GM13977 (cell line): ENCODE data around the gene RAD51B.

ENCODE experiments used
- DNase-seq: peaks from one replicate; pipeline ENCODE4 v3.0.0; 2012; ENCODE audit warnings: low spot score
- in situ Hi-C: fragments of 300-500 bp; cut with MboI; formaldehyde crosslinking; loops from one replicate; pipeline ENCODE4 v1.12.0; 2022; ENCODE audit warnings: low sequenced_read_pairs, low pct_unique_long_range_greater_than_20kb, mixed read lengths, inconsistent platforms; ENCODE audit not compliant: unreplicated experiment
- TF ChIP-seq, protein P1 (sequence below): IDR thresholded peaks from 2 replicates; pipeline ENCODE4 v1.5.1; 2012; ENCODE audit warnings: mild to moderate bottlenecking, control low read depth; ENCODE audit not compliant: insufficient read depth; ENCODE audit errors: extremely low read depth, missing control alignments

RAD51B gene

DNA sequence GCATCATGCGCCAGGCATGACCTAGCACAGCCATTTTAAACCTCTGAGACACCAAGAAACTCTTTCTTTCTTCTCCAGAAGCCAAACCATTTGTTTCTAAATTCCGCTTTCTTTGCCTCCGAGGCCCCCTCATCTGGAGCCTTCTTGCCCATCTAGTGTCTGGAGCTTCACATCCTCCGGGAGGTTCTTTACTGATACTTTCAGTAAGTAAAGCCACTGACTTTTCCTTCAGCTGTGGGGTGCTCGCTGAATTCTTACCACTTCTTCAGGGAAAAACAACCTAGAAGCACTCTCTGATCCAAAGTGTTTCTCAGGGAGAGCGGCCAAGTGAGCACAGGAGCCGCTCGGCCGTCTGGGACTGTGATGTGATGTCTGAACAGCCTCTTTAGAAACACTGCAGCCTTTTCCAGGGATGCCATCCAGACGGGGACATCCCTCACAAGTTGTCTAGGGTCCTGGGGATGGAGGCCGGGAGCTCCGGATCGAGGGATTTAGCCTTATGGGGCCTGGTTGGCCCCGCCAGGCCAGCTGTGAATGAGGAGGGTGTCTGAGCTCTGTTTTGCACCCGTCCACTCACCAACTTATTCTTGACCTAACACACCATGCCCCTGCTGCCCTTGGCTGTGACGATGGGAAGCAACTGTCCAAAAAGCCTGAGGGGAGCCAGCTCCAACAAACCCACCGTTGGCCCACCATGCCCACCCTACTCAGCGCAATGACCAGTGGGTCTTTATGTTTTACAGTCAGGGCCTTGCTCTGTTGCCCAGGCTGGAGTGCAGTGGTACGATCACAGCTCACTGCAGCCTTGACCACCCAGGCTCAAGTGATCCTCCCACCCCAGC lies 812.7 kb downstream of the RAD51B start:
- DNase-seq = no peak
- TF ChIP-seq, protein P1, sequence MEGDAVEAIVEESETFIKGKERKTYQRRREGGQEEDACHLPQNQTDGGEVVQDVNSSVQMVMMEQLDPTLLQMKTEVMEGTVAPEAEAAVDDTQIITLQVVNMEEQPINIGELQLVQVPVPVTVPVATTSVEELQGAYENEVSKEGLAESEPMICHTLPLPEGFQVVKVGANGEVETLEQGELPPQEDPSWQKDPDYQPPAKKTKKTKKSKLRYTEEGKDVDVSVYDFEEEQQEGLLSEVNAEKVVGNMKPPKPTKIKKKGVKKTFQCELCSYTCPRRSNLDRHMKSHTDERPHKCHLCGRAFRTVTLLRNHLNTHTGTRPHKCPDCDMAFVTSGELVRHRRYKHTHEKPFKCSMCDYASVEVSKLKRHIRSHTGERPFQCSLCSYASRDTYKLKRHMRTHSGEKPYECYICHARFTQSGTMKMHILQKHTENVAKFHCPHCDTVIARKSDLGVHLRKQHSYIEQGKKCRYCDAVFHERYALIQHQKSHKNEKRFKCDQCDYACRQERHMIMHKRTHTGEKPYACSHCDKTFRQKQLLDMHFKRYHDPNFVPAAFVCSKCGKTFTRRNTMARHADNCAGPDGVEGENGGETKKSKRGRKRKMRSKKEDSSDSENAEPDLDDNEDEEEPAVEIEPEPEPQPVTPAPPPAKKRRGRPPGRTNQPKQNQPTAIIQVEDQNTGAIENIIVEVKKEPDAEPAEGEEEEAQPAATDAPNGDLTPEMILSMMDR = no peak
- in situ Hi-C loops = no loop called here

DNA sequence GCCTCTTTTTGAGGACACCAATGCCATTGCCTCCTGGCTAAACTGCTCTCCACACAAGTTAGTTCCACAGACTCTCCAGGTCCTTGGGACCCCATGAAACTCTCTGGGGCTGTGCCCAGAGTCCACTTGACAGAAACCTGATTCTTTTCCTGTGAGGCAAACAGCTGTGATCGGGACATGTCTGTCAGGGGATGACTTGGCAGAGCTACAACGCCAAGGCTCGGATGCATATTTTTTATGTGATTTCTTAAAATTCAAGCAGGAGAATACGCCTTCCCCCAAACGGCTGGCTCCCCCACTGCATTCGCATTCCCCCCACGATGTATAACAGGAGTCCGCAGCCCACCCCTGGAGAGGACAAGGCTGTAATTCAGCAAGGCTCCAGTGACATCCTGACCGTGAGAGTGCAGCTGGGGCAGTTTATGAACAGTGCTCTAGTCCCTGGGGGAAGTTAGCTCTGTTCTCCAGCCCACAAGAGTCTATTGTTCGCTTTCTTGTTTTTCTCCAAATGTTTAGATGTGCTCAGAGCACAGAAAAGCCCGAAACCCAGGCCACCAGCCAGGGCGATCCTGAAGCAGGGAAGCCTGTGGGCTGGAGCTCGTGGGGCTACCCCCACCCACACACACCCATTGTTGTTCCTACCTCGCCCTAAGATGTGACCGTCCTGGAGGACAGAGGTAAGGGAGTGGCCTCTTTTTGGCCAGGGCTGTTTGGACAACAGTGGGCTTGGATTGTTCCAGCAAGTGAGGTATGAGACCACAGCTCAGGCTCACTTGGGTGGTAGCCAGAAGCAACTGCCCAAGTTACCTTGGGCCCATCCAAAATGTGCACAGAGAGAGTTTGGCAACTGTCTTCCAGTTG lies 813.8 kb downstream of the RAD51B start:
- in situ Hi-C loops = no loop called here
- DNase-seq = no peak
- TF ChIP-seq, protein P1 = no peak

DNA sequence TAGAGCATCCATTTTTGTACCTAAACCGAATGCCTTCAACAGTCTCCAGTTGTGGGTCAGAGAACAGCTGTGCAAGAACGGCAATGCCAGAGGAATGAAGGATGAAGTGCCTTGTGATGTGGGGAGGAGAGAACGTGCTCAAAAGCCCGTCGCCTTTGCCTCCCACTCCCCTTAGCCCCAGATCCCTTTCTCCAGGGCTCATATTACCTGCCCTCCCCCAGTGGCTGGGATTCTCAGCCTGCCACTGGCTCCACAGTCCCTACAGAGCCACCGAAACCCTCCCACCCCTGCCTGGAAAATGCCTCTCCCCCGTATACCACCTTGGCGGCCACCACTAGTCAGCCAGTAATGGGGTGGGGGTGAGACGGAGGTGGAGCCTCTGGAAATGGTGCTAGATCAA lies 814.8 kb downstream of the RAD51B start:
- in situ Hi-C loops = no loop called here
- TF ChIP-seq, protein P1 = no peak
- DNase-seq = no peak

DNA sequence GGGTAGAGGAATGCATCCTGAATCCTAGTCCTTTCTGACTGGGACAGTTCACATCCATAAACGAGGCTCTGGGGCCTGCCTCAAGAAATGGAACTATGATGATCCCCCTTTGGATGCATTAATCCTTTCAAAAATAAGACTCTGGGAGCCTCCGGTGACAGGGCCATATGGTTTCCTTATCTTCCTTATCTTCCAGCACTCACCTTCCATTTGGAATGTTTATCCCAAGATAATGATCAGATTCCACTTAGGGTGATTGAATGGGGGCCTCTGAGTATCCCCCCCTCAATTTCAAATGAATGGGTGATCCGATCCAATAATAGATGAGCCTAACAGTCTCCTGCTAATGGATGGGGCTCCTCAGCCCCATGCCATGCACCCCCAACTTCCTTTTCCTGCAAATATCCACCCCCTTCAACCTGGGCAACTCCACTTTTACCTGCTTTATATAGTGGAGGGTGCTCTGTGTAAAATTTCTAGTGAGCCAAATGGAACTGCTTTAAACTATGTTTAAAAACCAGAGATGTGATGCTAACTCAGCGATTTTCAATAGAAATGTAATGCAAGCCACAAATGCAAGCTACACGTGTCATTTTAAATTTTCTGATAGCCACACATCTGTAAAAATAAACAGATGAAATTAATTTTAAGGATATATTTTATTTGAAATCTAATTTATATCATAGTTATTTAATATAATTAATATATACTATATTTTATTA lies 815.5 kb downstream of the RAD51B start:
- TF ChIP-seq, protein P1 = no peak
- in situ Hi-C loops = no loop called here
- DNase-seq = no peak

DNA sequence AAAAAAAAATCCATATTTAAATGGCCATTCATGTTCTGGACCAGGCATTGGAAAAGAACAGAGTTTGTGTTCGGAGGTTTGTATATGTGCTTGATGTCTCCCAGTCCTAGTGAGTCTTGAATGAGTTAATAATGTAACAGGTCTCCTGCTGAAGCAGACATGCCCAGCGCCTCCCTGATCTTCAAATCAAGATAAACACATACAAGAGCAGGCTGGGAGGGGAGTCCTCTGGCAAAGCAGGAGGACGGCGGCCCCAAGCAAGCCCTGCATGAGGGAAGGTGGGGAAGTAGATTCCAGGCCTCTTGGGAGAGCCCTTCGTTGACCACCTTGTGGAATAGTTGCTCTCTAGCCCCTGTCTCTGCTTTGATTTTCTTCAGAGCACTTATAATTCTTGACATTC lies 817.0 kb downstream of the RAD51B start:
- no peak for DNase-seq
- in situ Hi-C loops = no loop called here
- TF ChIP-seq, protein P1 = no peak
